AG09319 (cell line): ENCODE results near the gene SLC9A9.

ENCODE experiments used
- DNase-seq: peaks from one replicate; pipeline ENCODE4 v3.0.0-alpha.2; 2010; ENCODE audit warnings: low read depth; ENCODE audit errors: extremely low read depth
- CTCF ChIP-seq: IDR thresholded peaks from 2 replicates; pipeline ENCODE4 v1.5.1; 2011; ENCODE audit warnings: low read depth, mild to moderate bottlenecking, inconsistent platforms, low read length, moderate library complexity

SLC9A9 gene

DNA sequence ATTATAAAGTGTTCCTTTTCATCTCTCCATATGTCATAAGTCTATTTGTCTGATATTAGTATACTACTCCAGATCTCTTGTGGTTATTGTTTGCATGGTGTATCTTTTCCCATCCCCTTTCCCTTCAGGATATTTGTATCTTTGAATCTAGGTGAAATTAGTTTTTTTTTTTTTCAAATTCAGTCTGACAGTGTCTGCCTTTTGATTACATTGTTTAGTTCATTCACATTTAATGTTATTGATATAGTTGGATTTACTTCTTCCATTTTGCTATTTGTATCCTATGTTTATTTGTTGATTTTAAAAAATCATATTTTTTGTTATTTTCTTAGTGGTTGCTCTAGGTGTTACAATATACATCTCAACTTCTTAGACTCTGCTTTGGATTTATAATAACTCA lies 445.7 kb downstream of the SLC9A9 start:
- no peak for TF ChIP-seq CTCF
- no peak for DNase-seq

DNA sequence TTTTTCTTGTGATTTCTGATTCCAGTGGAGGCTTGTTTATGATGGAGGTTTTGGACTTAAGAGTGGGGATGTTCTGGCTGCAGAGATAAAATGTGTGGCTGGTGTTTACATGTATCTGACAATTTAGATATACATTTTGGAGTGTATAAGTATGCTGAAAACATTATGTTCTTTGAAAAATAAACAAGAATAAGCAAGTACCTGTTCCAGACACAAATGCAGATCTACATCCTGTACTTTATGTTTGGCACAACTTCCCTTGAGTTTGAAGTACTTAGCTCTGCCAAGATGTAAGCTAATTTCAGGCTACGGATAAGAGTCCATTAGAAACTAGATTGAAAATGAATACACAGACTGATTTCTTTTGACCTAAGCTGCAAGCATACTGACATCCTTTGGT lies 451.5 kb downstream of the SLC9A9 start:
- DNase-seq: no peak
- TF ChIP-seq CTCF: no peak

GRCh38 chr3:143389388-143389787 lies 458.9 kb downstream of the SLC9A9 start:
- no peak for TF ChIP-seq CTCF
- no peak for DNase-seq

GRCh38 chr3:143387425-143387824 lies 460.8 kb downstream of the SLC9A9 start:
- no peak for TF ChIP-seq CTCF
- no peak for DNase-seq

DNA sequence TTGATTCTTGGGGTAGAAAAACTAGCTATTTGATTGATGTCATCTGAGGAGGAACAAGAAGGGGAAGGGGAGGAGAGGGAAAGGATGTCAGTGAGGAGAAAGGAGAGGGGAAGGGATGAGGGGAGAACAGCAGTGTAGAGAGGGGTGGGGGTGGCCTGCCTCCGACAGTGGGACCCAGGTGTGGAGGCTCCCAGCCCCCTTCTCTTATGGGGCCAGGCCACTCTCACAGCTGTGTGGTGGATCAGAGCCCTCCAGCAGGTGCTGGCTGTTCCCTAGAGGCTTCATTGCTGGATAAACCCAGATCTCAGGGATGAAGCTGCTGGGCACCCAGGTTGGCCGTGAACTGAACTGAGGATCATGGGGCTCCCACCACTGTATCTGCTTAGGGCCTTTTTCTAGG lies 464.2 kb downstream of the SLC9A9 start:
- no peak for TF ChIP-seq CTCF
- DNase-seq: no peak

GRCh38 chr3:143383421-143383820 lies 464.8 kb downstream of the SLC9A9 start:
- no peak for DNase-seq
- no peak for TF ChIP-seq CTCF

- no peak for TF ChIP-seq CTCF
- DNase-seq: no peak
These were observed 465.5 kb downstream of the SLC9A9 start for GRCh38 chr3:143382816-143383215.
